Cardiac muscle cell (in vitro differentiated cells and primary cell): ENCODE data around the gene LARP1. TPM values are rescaled to one million over a fixed set of nuclear protein-coding genes. Genes with fewer than 3 reads are reported as not detected.
"Not testable (repeated sequence)": the region's sequence is repeated elsewhere in the genome, so short reads cannot be mapped to it uniquely, and the experiment has no call there.

Experiments used
- DNase-seq, 2 donors: peaks; one replicate each; pipeline versions ENCODE4 v3.0.0 to v3.0.0-alpha.2; 2010 to 2017; ENCODE audit warnings: low read depth in 1 of 2, low spot score in 1 of 2
- H3K27ac ChIP-seq: fragments of 200-600 bp; sonication (generic); 2 replicates; pipeline ENCODE4 v1.5.1; 2016
- H3K27me3 ChIP-seq: fragments of 200-600 bp; sonication (generic); 2 replicates; pipeline ENCODE4 v1.6.0; 2016; ENCODE audit warnings: control low read depth
- H3K36me3 ChIP-seq: fragments of 200-600 bp; sonication (generic); 2 replicates; pipeline ENCODE4 v1.5.1; 2016; ENCODE audit warnings: control low read depth
- H3K4me1 ChIP-seq: fragments of 200-600 bp; sonication (generic); 2 replicates; pipeline ENCODE4 v1.8.1; 2017; ENCODE audit warnings: low read depth, mild to moderate bottlenecking, mixed run types
- H3K4me3 ChIP-seq: fragments of 200-600 bp; sonication (generic); 2 replicates; pipeline ENCODE4 v1.5.1; 2016; ENCODE audit warnings: mild to moderate bottlenecking
- H3K9me3 ChIP-seq: fragments of 200-600 bp; sonication (generic); 2 replicates; pipeline ENCODE4 v1.5.1; 2017; ENCODE audit warnings: low read depth, mild to moderate bottlenecking, control low read depth
- CTCF ChIP-seq: IDR thresholded peaks from 2 replicates; pipeline ENCODE4 v1.5.1; 2012; ENCODE audit warnings: low read depth, mild to moderate bottlenecking, low read length
- polyA plus RNA-seq: library from polyadenylated mRNA; unstranded; fragments of >200 nt; fragmentation: Nextera tagmentation; extraction: Ambion mirVana; gene quantifications from 2 replicates; pipeline ENCODE4 v1.2.1, GENCODE V29; 2016
- total RNA-seq: library from RNA; depleted of rRNA; stranded (reverse); fragments of >200 nt; gene quantifications from 2 replicates; pipeline ENCODE4 v1.2.3, GENCODE V29; 2016

Gene LARP1
- total and polyA plus RNA-seq, 2 experiments from 2014 or later, result 40.7 to 97.8 TPM

- Histone ChIP-seq H3K4me1 (no peaks in the 10 kb centered on the region), H3K36me3 (no peaks in the 10 kb centered on the region), H3K27ac (no peak overlapping the region), H3K27me3 (no peaks in the 10 kb centered on the region), H3K9me3 (no peaks in the 10 kb centered on the region), H3K4me3 (no peak overlapping the region)
- TF ChIP-seq CTCF, result no peak
- DNase-seq, result peak in 1 of 2 donors; percentile 93
These were observed 14.7 kb upstream of the LARP1 start for GRCh38 chr5:154740483-154740882.

- no peaks in the 10 kb centered on the region for H3K27me3 ChIP-seq
- H3K9me3 ChIP-seq, result no peaks in the 10 kb centered on the region
- H3K27ac ChIP-seq, result no peak overlapping the region
- no peaks in the 10 kb centered on the region for H3K4me1 ChIP-seq
- no peak for TF ChIP-seq CTCF
- H3K4me3 ChIP-seq, result no peak overlapping the region
- no peaks in the 10 kb centered on the region for H3K36me3 ChIP-seq
- DNase-seq, result peak in 1 of 2 donors; percentile 64
These were observed 14.2 kb upstream of the LARP1 start for GRCh38 chr5:154740957-154741356.

GRCh38 chr5:154741415-154741814 is 13.8 kb upstream of the LARP1 start:
- no peaks in the 10 kb centered on the region for H3K4me1 ChIP-seq
- no peaks in the 10 kb centered on the region for H3K27me3 ChIP-seq
- no peak for TF ChIP-seq CTCF
- no peaks in the 10 kb centered on the region for H3K36me3 ChIP-seq
- no peak for DNase-seq
- H3K27ac ChIP-seq, result no peak overlapping the region
- H3K9me3 ChIP-seq, result no peaks in the 10 kb centered on the region
- no peak overlapping the region for H3K4me3 ChIP-seq

GRCh38 chr5:154743812-154744211 is 11.4 kb upstream of the LARP1 start:
- Histone ChIP-seq H3K27me3 (no peaks in the 10 kb centered on the region), H3K36me3 (no peaks in the 10 kb centered on the region), H3K27ac (no peak overlapping the region), H3K4me1 (no peaks in the 10 kb centered on the region), H3K4me3 (no peak overlapping the region), H3K9me3 (no peaks in the 10 kb centered on the region)
- TF ChIP-seq CTCF, result no peak
- no peak for DNase-seq

- no peak for DNase-seq
- Histone ChIP-seq H3K27me3 (no peaks in the 10 kb centered on the region), H3K4me1 (peaks cover 7% of the 10 kb centered on the region), H3K4me3 (no peak overlapping the region), H3K9me3 (no peaks in the 10 kb centered on the region), H3K36me3 (no peaks in the 10 kb centered on the region), H3K27ac (no peak overlapping the region)
- no peak for TF ChIP-seq CTCF
These were observed 9.8 kb upstream of the LARP1 start for GRCh38 chr5:154745349-154745748.

GRCh38 chr5:154749491-154749890 is 5.7 kb upstream of the LARP1 start:
- DNase-seq, result no peak
- H3K36me3 ChIP-seq, result no peaks in the 10 kb centered on the region
- no peak overlapping the region for H3K27ac ChIP-seq
- no peak overlapping the region for H3K4me3 ChIP-seq
- H3K4me1 ChIP-seq, result peaks cover 21% of the 10 kb centered on the region
- no peaks in the 10 kb centered on the region for H3K9me3 ChIP-seq
- TF ChIP-seq CTCF, result no peak
- no peaks in the 10 kb centered on the region for H3K27me3 ChIP-seq

- not testable (repeated sequence) for H3K27ac ChIP-seq, H3K27me3 ChIP-seq, H3K36me3 ChIP-seq, H3K4me3 ChIP-seq, DNase-seq, H3K9me3 ChIP-seq
- peaks cover 23% of the 10 kb centered on the region for H3K4me1 ChIP-seq
These were observed 4.5 kb upstream of the LARP1 start for GRCh38 chr5:154750641-154751040.
